Trophoblast cell (in vitro differentiated cells and primary cell): ENCODE results near the gene PKN2.

Source experiments
- DNase-seq, 2 donors: peaks; one replicate each; pipeline ENCODE4 v3.0.0-alpha.2; 2016
- H2AFZ ChIP-seq: 2 replicates; pipeline ENCODE4 v1.6.1; 2013; ENCODE audit warnings: low read length, moderate library complexity, mild to moderate bottlenecking; ENCODE audit not compliant: insufficient read depth, poor library complexity
- H2AK5ac ChIP-seq: 2 replicates; pipeline ENCODE4 v1.6.1; 2013; ENCODE audit warnings: mild to moderate bottlenecking, low read length
- H2BK120ac ChIP-seq: 2 replicates; pipeline ENCODE4 v1.6.1; 2013; ENCODE audit warnings: low read length, mild to moderate bottlenecking, moderate library complexity; ENCODE audit not compliant: insufficient read depth, poor library complexity
- H2BK12ac ChIP-seq: 2 replicates; pipeline ENCODE4 v1.6.1; 2013; ENCODE audit warnings: mild to moderate bottlenecking, low read length, moderate library complexity
- H2BK5ac ChIP-seq: 2 replicates; pipeline ENCODE4 v1.6.1; 2013; ENCODE audit warnings: low read length, low read depth, moderate library complexity, mild to moderate bottlenecking; ENCODE audit not compliant: poor library complexity
- H3K14ac ChIP-seq: 2 replicates; pipeline ENCODE4 v1.6.1; 2013; ENCODE audit warnings: mild to moderate bottlenecking, low read length
- H3K18ac ChIP-seq: 2 replicates; pipeline ENCODE4 v1.6.1; 2013; ENCODE audit warnings: mild to moderate bottlenecking, low read length
- H3K23ac ChIP-seq: 2 replicates; pipeline ENCODE4 v1.6.1; 2013; ENCODE audit warnings: low read length
- H3K27ac ChIP-seq: 2 replicates; pipeline ENCODE4 v1.5.1; 2013; ENCODE audit warnings: low read depth, mild to moderate bottlenecking, inconsistent platforms, low read length, moderate library complexity
- H3K27me3 ChIP-seq: 2 replicates; pipeline ENCODE4 v1.6.1; 2013; ENCODE audit warnings: inconsistent platforms, mild to moderate bottlenecking, low read length, moderate library complexity; ENCODE audit not compliant: insufficient read depth
- H3K36me3 ChIP-seq, 2 experiments: 1 replicate in 1 of 2; 2 replicates in 1 of 2; pipeline ENCODE4 v1.6.1; 2013; ENCODE audit warnings: low read length in 2 of 2, mild to moderate bottlenecking in 2 of 2, moderate library complexity in 1 of 2; ENCODE audit not compliant: insufficient read depth in 2 of 2, control insufficient read depth in 1 of 2
- H3K4ac ChIP-seq: 2 replicates; pipeline ENCODE4 v1.6.1; 2013; ENCODE audit warnings: low read depth, mild to moderate bottlenecking, low read length, moderate library complexity
- H3K4me1 ChIP-seq, 2 experiments: 1 replicate in 1 of 2; 2 replicates in 1 of 2; pipeline ENCODE4 v1.6.1; 2013; ENCODE audit warnings: low read length in 2 of 2, mild to moderate bottlenecking in 2 of 2, moderate library complexity in 1 of 2; ENCODE audit not compliant: insufficient read depth in 2 of 2, control insufficient read depth in 1 of 2
- H3K4me2 ChIP-seq: 2 replicates; pipeline ENCODE4 v1.6.1; 2013; ENCODE audit warnings: inconsistent platforms, mild to moderate bottlenecking, low read length, moderate library complexity
- H3K4me3 ChIP-seq: 2 replicates; pipeline ENCODE4 v1.5.1; 2013; ENCODE audit warnings: mild to moderate bottlenecking, low read depth, low read length, inconsistent platforms
- H3K79me1 ChIP-seq: one replicate; pipeline ENCODE4 v1.6.1; 2013; ENCODE audit warnings: low read length
- H3K79me2 ChIP-seq: 2 replicates; pipeline ENCODE4 v1.6.1; 2013; ENCODE audit warnings: low read length, mild to moderate bottlenecking; ENCODE audit not compliant: control insufficient read depth, insufficient read depth, poor library complexity
- H3K9ac ChIP-seq: 2 replicates; pipeline ENCODE4 v1.6.1; 2013; ENCODE audit warnings: mild to moderate bottlenecking, low read length
- H3K9me3 ChIP-seq: 2 replicates; pipeline ENCODE4 v1.6.1; 2013; ENCODE audit warnings: low read depth, mild to moderate bottlenecking, control low read depth, inconsistent platforms, low read length; ENCODE audit not compliant: insufficient read depth
- H4K12ac ChIP-seq: 2 replicates; pipeline ENCODE4 v1.6.1; 2013; ENCODE audit warnings: low read depth, mild to moderate bottlenecking, low read length, moderate library complexity
- H4K8ac ChIP-seq: 2 replicates; pipeline ENCODE4 v1.6.1; 2013; ENCODE audit warnings: low read depth, mild to moderate bottlenecking, low read length, moderate library complexity
- H4K91ac ChIP-seq: one replicate; pipeline ENCODE4 v1.6.1; 2013; ENCODE audit warnings: low read depth, mild to moderate bottlenecking, low read length, moderate library complexity
- WGBS: extraction: QIAGEN DNeasy Blood & Tissue Kit; methylation state at CpG from one replicate; pipeline ENCODE4 v1.1.7; 2013; ENCODE audit warnings: missing lambda C conversion rate; ENCODE audit not compliant: insufficient read length, insufficient coverage; ENCODE audit errors: extremely low coverage; 5-methylcytosine and 5-hydroxymethylcytosine counted together

Gene PKN2

DNA sequence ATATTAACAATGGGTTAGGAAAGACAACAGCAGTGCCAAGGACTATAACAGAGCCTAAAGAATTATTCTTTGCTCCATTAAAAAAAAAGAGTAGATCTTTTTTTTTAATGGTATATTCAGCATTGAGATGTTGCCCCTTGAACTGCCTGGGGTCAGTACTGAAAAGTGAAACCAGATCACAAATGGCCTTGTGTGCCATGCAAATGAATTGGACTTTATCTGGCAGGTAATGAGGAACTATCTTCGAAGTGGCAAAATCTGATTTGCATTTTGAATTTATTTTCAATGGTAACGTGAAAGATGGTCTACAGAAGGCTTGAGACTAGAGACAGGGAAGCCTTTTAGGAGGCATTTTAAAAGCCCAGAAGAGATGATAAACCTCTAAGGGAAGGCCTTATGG, 21.4 kb upstream of the PKN2 start:
- Histone ChIP-seq H3K4ac (no peak overlapping the region), H3K14ac (no peak overlapping the region), H3K79me2 (no peaks in the 10 kb centered on the region), H2AK5ac (no peak overlapping the region), H4K91ac (no peak overlapping the region), H3K4me3 (no peak overlapping the region), H3K9ac (no peak overlapping the region), H3K36me3 (no peaks in the 10 kb centered on the region), H3K9me3 (no peaks in the 10 kb centered on the region), H2AFZ (no peak overlapping the region), H3K79me1 (no peaks in the 10 kb centered on the region), H3K4me2 (no peak overlapping the region), H3K18ac (no peak overlapping the region), H3K23ac (no peak overlapping the region), H3K27ac (no peak overlapping the region), H3K4me1 (peaks cover 5% of the 10 kb centered on the region in 2 experiments), H4K12ac (no peak overlapping the region), H2BK120ac (no peak overlapping the region), H2BK5ac (no peak overlapping the region), H4K8ac (no peak overlapping the region), H2BK12ac (no peak overlapping the region), H3K27me3 (no peaks in the 10 kb centered on the region)
- no peak for DNase-seq
- no CpG with 5 or more reads among the region's 2 CpGs for WGBS

DNA sequence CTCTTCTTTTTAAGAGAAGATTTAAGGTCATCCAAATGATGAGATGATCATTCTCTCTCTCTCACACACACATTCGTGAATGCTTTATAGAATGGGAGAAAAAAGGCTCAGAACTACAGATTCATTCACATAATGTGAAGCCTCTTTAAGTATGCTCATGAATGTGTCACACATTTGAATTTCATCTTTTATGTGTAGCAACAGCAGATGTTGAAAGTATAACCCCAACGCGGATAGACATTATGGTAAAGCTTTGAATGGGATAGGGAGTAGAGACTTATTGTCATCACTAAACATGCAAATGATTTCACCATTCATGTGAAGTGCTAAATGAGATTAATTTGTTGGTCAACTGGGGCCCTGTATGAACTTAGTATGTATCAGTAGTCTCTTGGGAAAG, 15.7 kb upstream of the PKN2 start:
- H3K4me2 ChIP-seq, result no peak overlapping the region
- DNase-seq, result no peak

DNA sequence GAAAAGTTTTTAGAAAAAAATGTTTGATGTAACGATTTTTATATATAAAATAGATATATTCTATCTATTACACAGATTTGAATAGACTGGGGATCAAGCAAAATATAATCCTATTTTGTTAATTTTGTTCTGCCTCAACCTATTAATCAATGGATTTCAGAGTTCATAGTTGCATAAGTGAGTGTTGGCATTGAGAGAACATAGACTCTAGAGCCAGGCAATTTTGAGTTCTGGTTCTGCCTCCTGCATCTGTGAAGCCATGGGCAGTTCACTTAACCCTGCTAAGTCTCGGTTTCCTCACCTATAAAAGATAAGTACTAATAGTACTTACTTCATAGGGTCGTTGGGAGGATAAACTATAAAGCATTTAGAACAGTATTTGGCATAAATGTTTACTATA, 13.6 kb upstream of the PKN2 start:
- Histone ChIP-seq H3K9ac (no peak overlapping the region), H4K8ac (no peak overlapping the region)

More for the DNA sequence above, 15.7 kb upstream of the PKN2 start:
- Histone ChIP-seq H3K23ac (no peak overlapping the region), H3K27ac (no peak overlapping the region), H3K4me1 (no peaks in the 10 kb centered on the region), H3K36me3 (no peaks in the 10 kb centered on the region), H3K9me3 (no peaks in the 10 kb centered on the region), H3K79me1 (no peaks in the 10 kb centered on the region), H2AFZ (no peak overlapping the region), H3K27me3 (no peaks in the 10 kb centered on the region), H3K4ac (no peak overlapping the region), H2BK120ac (no peak overlapping the region), H3K4me3 (no peak overlapping the region), H3K9ac (no peak overlapping the region), H2AK5ac (no peak overlapping the region), H2BK5ac (no peak overlapping the region), H2BK12ac (no peak overlapping the region), H4K12ac (no peak overlapping the region), H4K91ac (no peak overlapping the region), H3K14ac (no peak overlapping the region), H3K79me2 (no peaks in the 10 kb centered on the region), H4K8ac (no peak overlapping the region), H3K18ac (no peak overlapping the region)
- WGBS, result no CpG with 5 or more reads among the region's 3 CpGs

DNA sequence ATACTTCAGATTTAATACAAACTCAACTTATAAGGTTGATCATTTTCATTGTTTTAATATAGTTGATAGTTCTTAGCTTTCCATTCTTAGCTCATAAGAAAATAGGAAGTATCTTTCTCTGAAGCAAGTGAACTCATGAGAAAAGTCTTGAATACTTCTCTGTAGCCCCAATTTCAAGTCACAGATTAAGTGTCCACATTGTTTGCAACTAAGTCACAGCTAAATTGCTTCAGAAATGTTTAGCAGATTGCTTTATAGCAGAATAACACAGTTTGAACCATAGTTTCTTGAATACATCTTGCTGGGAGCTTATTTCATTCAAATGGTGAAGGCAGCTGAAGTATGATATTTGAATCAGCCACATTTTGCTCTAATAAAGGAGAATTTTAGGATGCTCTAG, 10.6 kb upstream of the PKN2 start:
- Histone ChIP-seq H3K27me3 (no peaks in the 10 kb centered on the region), H2BK120ac (no peak overlapping the region), H2BK5ac (no peak overlapping the region), H2BK12ac (no peak overlapping the region), H3K79me1 (no peaks in the 10 kb centered on the region), H3K79me2 (no peaks in the 10 kb centered on the region), H3K18ac (no peak overlapping the region), H3K9ac (no peak overlapping the region), H4K91ac (no peak overlapping the region), H3K23ac (no peak overlapping the region), H2AK5ac (no peak overlapping the region), H3K36me3 (no peaks in the 10 kb centered on the region), H3K9me3 (no peaks in the 10 kb centered on the region), H3K4me2 (no peak overlapping the region), H3K4ac (no peak overlapping the region), H3K4me3 (no peak overlapping the region), H3K14ac (no peak overlapping the region), H4K8ac (no peak overlapping the region), H4K12ac (no peak overlapping the region), H3K4me1 (no peaks in the 10 kb centered on the region), H2AFZ (no peak overlapping the region), H3K27ac (no peak overlapping the region)
- DNase-seq, result no peak

More for the DNA sequence above, 13.6 kb upstream of the PKN2 start:
- no peaks in the 10 kb centered on the region for H3K79me1 ChIP-seq
- H3K18ac ChIP-seq, result no peak overlapping the region
- H3K9me3 ChIP-seq, result no peaks in the 10 kb centered on the region
- no peak overlapping the region for H2BK12ac ChIP-seq
- no peak overlapping the region for H4K12ac ChIP-seq
- DNase-seq, result no peak
- no peak overlapping the region for H3K4ac ChIP-seq
- H2BK120ac ChIP-seq, result no peak overlapping the region
- no peak overlapping the region for H3K14ac ChIP-seq
- no peaks in the 10 kb centered on the region for H3K36me3 ChIP-seq
- H4K91ac ChIP-seq, result no peak overlapping the region
- no peak overlapping the region for H3K4me2 ChIP-seq
- H2AFZ ChIP-seq, result no peak overlapping the region
- no peaks in the 10 kb centered on the region for H3K27me3 ChIP-seq
- no peaks in the 10 kb centered on the region for H3K79me2 ChIP-seq
- no peak overlapping the region for H3K23ac ChIP-seq
- no peaks in the 10 kb centered on the region for H3K4me1 ChIP-seq
- H2BK5ac ChIP-seq, result no peak overlapping the region
- H3K27ac ChIP-seq, result no peak overlapping the region
- H2AK5ac ChIP-seq, result no peak overlapping the region
- H3K4me3 ChIP-seq, result no peak overlapping the region
- no CpG with 5 or more reads among the region's 3 CpGs for WGBS
